ENCODE data around the gene PPIE. TPM values are rescaled to one million over a fixed set of nuclear protein-coding genes. Genes with fewer than 3 reads are reported as not detected.

The PPIE gene
- total RNA-seq, 4 donors from 2014 or later, result 21.5 to 36.9 (median 25.5) TPM

DNA sequence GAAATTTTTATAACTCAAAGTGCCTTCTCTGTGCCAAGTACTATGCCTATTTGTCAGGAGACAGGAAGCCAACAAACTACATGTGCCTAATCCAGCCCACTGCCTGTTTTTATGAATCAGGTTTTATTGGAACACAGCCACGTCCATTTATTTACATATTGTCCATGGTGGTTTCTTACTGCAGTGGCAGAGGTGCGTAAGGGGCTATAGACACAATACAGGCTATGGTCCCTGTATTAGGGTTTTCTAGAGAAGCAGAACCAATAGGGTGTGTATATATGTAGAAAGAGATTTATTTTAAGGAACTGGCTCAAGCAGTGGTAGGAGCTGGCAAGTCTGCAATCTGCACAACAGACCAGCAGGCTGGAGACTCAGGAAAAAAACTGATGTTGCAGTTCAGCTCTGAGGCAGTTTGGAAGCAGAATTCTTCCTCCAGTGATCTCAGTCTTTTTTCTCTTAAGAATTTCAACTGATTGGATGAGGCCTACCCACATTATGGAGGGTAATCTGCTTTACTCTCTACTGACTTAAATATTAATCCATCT lies 15.4 kb downstream of the PPIE start:
- 74 to 81% methylated on average over 2 of the region's 2 CpGs for WGBS, 2 donors
- intact Hi-C loops (cut with DNase I; ENCODE audit: low total_unique reads), result no loop called here
- TF ChIP-seq POLR2A (IDR thresholded peaks at IDR 0.05), result no peak
- TF ChIP-seq, protein P1, sequence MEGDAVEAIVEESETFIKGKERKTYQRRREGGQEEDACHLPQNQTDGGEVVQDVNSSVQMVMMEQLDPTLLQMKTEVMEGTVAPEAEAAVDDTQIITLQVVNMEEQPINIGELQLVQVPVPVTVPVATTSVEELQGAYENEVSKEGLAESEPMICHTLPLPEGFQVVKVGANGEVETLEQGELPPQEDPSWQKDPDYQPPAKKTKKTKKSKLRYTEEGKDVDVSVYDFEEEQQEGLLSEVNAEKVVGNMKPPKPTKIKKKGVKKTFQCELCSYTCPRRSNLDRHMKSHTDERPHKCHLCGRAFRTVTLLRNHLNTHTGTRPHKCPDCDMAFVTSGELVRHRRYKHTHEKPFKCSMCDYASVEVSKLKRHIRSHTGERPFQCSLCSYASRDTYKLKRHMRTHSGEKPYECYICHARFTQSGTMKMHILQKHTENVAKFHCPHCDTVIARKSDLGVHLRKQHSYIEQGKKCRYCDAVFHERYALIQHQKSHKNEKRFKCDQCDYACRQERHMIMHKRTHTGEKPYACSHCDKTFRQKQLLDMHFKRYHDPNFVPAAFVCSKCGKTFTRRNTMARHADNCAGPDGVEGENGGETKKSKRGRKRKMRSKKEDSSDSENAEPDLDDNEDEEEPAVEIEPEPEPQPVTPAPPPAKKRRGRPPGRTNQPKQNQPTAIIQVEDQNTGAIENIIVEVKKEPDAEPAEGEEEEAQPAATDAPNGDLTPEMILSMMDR (IDR thresholded peaks at IDR 0.05), result no peak
- H3K4me3 ChIP-seq (ENCODE audit: low read depth, poor library complexity, severe bottlenecking), result no peak overlapping the region
- no peak for DNase-seq (ENCODE audit: low spot score in 2 of 2)

DNA sequence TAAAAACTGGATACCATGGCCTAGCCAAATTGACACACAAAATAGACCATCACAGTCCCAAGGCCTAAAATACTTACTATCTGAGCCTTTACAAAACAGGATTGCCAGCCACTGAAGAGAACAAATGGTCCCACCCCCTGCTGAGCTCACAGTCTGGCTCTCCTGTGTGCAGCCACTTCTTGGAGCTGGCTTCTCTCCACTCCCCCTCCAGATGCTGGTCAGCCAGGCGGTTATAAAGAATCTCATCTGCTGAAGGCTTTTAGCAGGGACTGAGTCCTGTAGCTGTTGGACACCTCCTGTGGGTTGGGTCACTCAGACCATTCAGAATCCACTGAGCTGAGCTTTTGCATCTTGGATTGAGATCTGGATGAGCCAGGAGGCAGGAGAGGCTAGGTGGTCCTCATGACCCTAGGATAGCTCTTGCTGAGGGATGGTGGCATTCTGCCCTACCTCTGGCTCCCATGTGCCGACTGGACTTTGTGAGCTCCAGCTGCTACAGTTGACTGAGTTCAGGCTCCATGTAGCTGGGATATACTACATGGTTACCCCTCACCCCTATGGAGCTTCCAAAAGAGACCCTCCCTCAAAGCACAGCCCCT lies 16.3 kb downstream of the PPIE start:
- no peak for DNase-seq (ENCODE audit: low spot score in 2 of 2)
- 79 to 86% methylated on average over 2 of the region's 2 CpGs for WGBS, 2 donors
- intact Hi-C loops (cut with DNase I; ENCODE audit: low total_unique reads), result no loop called here
- no peak overlapping the region for H3K4me3 ChIP-seq (ENCODE audit: low read depth, poor library complexity, severe bottlenecking)
- TF ChIP-seq POLR2A (IDR thresholded peaks at IDR 0.05), result no peak
- TF ChIP-seq, protein P1 (IDR thresholded peaks at IDR 0.05), result no peak

DNA sequence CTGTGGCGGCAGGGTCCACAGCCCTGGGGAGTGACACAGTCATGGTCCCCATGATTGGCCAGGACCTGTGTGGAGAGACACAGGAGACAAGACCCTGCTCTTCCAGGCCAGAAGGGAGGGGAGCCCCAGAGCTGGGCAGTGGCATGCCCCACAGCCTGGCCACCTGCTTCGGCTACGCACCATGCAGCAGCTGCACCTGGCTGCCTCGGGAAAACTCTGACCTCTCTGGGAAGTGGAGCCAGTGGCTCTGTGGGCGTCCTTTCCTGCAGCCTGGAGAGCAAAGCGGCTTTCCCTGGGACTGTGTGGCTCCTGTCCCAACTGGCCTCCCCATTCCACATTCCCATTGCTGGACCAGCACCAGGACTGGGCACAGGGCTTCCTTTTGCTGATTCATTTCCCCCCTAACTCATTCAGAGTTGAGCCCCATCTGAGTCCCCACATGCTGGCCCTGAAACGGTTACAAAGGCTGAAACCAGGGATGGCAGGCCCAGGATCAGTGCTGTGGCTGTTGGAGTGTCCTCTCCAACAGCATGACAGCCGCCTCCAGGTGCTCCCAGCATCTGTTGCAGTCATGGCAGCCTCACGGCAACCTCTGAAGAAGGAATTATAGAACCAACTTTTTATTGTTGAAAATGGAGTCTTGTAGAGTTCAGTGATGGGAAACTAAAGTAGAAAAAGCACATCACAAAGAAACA lies 17.4 kb downstream of the PPIE start:
- WGBS, 2 donors, result 87 to 94% methylated on average over 7 to 9 of the region's 9 CpGs
- intact Hi-C loops (cut with DNase I; ENCODE audit: low total_unique reads), result no loop called here
- DNase-seq (ENCODE audit: low spot score in 2 of 2), result peak in 1 of 2 donors; percentile 69
- no peak overlapping the region for H3K4me3 ChIP-seq (ENCODE audit: low read depth, poor library complexity, severe bottlenecking)
- no peak for TF ChIP-seq POLR2A (IDR thresholded peaks at IDR 0.05)
- TF ChIP-seq, protein P1 (IDR thresholded peaks at IDR 0.05), result no peak

DNA sequence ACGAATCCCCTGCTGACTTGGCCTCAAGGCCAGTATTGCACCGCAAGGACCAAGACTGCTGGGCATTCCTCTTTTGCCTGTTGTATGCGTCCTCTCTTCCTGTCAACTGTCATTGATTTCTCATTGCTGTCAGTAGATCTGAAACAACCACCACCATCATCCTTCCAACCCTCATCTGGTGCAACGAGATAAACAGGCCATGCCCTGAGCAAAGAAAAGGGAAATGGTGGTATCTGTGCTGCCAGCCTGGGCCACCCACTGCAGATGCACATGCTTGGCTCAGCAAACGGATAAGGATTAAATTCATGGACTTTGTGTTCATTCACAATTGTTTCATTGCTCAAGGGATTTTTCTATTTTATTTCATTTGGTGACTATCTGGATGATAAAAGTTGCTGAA lies 18.8 kb downstream of the PPIE start:
- TF ChIP-seq POLR2A (IDR thresholded peaks at IDR 0.05), result no peak
- TF ChIP-seq, protein P1 (IDR thresholded peaks at IDR 0.05), result no peak
- intact Hi-C loops (cut with DNase I; ENCODE audit: low total_unique reads), result no loop called here
- DNase-seq (ENCODE audit: low spot score in 2 of 2), result no peak
- WGBS, 2 donors, result 82 to 86% methylated on average over 5 of the region's 5 CpGs
- H3K4me3 ChIP-seq (ENCODE audit: low read depth, poor library complexity, severe bottlenecking), result no peak overlapping the region

DNA sequence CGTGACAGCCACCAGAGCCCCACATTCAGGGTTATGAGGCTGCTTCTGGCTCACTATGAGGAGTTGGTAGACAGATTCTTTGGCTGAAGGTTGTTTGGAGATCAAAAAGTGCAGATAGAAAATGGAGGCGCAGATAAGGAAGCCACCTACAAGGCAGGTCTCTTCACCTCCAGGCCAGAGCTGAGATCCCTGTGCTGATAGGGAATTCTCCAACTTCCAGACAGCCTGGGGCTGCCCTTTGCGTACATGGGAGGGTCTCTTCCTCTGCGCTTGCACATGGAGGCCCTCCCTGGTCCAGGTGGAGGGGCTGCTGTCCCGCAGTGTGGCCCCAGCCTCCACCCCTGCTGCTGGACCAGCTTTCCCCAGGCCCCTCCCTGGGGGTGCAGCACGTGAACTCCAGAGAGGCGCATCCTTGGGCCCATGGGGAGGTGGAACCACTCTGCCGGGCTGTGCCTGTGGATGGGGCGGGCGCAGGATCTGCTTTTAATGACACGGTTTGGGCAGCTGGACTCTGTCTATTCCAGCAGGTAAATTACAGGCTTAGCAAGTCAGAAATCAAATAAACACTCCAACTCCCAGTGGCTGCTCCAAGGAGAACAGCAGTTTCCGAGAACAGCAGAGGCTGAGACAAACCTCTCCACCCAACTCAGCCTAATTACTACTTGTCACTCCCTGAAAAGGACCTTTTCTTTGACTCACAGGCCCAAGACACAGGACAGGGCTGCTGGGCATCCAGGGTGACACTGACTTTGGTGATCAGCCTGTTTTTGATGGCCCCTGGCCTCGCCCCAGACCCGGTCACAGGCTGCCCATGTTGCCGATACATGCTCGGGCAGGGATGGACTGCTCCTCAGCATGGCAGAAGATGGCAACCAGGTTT lies 20.1 kb downstream of the PPIE start:
- intact Hi-C loops (cut with DNase I; ENCODE audit: low total_unique reads), result no loop called here
- H3K4me3 ChIP-seq (ENCODE audit: low read depth, poor library complexity, severe bottlenecking), result no peak overlapping the region
- no peak for DNase-seq (ENCODE audit: low spot score in 2 of 2)
- WGBS, 2 donors, result 91 to 93% methylated on average over 14 to 16 of the region's 16 CpGs
- TF ChIP-seq, protein P1 (IDR thresholded peaks at IDR 0.05), result no peak
- TF ChIP-seq POLR2A (IDR thresholded peaks at IDR 0.05), result no peak

All from lower leg skin (tissue), 4 donors.